Sigmoid colon (tissue), 7 donors: ENCODE results near the gene CD55. TPM values are rescaled to one million over a fixed set of nuclear protein-coding genes. Genes with fewer than 3 reads are reported as not detected.
"Not testable (repeated sequence)": the region's sequence is repeated elsewhere in the genome, so short reads cannot be mapped to it uniquely, and the experiment has no call there.

Source experiments
- DNase-seq: peaks from one replicate; pipeline ENCODE4 v3.0.0-alpha.2; 2019
- H3K27ac ChIP-seq, 4 donors: fragments of 200-600 bp; sonication (generic); one replicate each; pipeline ENCODE4 v1.5.1; 2016 to 2019; ENCODE audit warnings: mild to moderate bottlenecking in 1 of 4
- H3K27me3 ChIP-seq, 3 donors: fragments of 200-600 bp; sonication (generic); one replicate each; pipeline ENCODE4 v1.5.1; 2019; ENCODE audit warnings: mild to moderate bottlenecking in 1 of 3
- H3K36me3 ChIP-seq, 4 donors: fragments of 200-600 bp; sonication (generic); one replicate each; pipeline ENCODE4 v1.5.1; 2016 to 2019
- H3K4me1 ChIP-seq, 4 donors: fragments of 200-600 bp; sonication (generic); one replicate each; pipeline ENCODE4 v1.5.1; 2017 to 2019
- H3K4me3 ChIP-seq, 4 donors: fragments of 200-600 bp; sonication (generic); one replicate each; pipeline ENCODE4 v1.5.1; 2017 to 2019; ENCODE audit warnings: mild to moderate bottlenecking in 2 of 4, moderate library complexity in 1 of 4
- H3K9me3 ChIP-seq, 4 donors: fragments of 200-600 bp in 3 of 4; sonication (generic) in 3 of 4; one replicate each; pipeline versions ENCODE4 v1.5.1 to v1.6.1; 2013 to 2019
- EP300 ChIP-seq, 4 donors: sonication (generic); formaldehyde crosslinking; IDR thresholded peaks; one replicate each; pipeline ENCODE4 v1.6.1; 2017; ENCODE audit warnings: antibody characterized with exemption in 4 of 4
- POLR2A ChIP-seq, 2 donors: fragments of 450-650 bp; IDR thresholded peaks; one replicate each; pipeline ENCODE4 v1.6.1; 2016; ENCODE audit warnings: antibody characterized with exemption in 2 of 2, mild to moderate bottlenecking in 2 of 2, moderate library complexity in 2 of 2
- POLR2AphosphoS5 ChIP-seq, 4 donors: sonication (generic); formaldehyde crosslinking; IDR thresholded peaks; one replicate each; pipeline ENCODE4 v1.6.1; 2017; ENCODE audit warnings: antibody characterized with exemption in 4 of 4
- WGBS, 2 donors: extraction: QIAGEN DNeasy Blood & Tissue Kit; methylation state at CpG; one replicate each; pipeline ENCODE4 v1.1.7; 2013; 5-methylcytosine and 5-hydroxymethylcytosine counted together
- intact Hi-C: fragments of 100-400 bp; cut with DNase I; formaldehyde crosslinking; loops from one replicate; pipeline ENCODE4 v1.15.1; 2023
- polyA plus RNA-seq, 3 donors: library from polyadenylated mRNA; stranded (reverse); fragments of 200-250 nt; gene quantifications; one replicate each; pipeline ENCODE4 v1.2.3, GENCODE V29; 2013
- total RNA-seq, 4 donors: library from RNA; depleted of rRNA; stranded (reverse); fragments of >200 nt; gene quantifications; one replicate each; pipeline ENCODE4 v1.1.0, GENCODE V29; 2016
- TF ChIP-seq, protein P1 (sequence below), 4 experiments: fragments of 450-650 bp in 3 of 4; fragments of 200-600 bp in 1 of 4; IDR thresholded peaks; one replicate each; pipeline ENCODE4 v1.5.1; 2016 to 2019; ENCODE audit warnings: antibody characterized with exemption in 4 of 4, mild to moderate bottlenecking in 3 of 4, moderate library complexity in 2 of 4
- donor health status: healthy with polysubstance abuse.
- donor health status: Bipolar disorder and iron deficiency.
- donor health status: healthy.

Gene CD55
- total and polyA plus RNA-seq, 7 donors, result 10.8 to 56.1 (median 41.5) TPM

DNA sequence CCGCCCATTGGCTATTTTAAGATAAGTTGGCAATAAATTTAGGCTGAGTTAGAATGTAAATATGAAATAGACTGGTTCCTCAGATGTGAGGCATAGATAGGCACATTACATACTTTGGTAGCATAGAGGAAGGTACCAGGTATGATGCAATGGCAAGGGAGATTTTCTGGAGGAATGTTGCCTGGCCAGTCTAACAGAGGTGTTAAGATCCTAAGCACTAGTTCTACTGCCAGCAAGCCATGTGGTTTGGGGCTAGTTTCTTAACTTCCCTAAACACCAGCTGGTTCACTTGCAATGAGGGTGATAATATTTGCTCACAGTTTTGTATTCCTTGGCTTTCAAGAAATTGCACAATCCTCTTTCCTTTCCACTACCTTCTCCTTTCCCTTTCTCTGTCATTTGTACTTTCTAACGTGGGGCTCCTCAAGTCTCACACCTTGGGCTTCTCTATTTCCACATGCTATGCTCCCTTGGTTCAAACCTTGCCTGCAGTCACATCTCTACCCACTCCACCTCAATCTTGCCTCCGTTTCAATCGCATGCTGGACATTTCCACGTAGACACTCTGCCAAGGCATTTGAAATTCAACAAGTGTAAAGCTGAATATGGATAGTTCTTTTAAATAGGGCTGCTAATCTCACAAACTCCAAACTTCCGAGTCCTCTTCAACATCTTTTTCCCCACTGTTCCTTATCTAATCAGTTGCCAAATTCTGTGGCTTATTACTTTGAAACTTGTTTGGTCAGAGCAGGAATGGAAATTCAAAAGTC lies 4.7 kb upstream of the CD55 start:
- Histone ChIP-seq H3K27ac (peak overlapping the region in 2 of 4 donors; percentile 12 to 42), H3K9me3 (no peaks in the 10 kb centered on the region)
- WGBS, 2 donors, result 47 to 54% methylated on average over 6 of the region's 6 CpGs

DNA sequence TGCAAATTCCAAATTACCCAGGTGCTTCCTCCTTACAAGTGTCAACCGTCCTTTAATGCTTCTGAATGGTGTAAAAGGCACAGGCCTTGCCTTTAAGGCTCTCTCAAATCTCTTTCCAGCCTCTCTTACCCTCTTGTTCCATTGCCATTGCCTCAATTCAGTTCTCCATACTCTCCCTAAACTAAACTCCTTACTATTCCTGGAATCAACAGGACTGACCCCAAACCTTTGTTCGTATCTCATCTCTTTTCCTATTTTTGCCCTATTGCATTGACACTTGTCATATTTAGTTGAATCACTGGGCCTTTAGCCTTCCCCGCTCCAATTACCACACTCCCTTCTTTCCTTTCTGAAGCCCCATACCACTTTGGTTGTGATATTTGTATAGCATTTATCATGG lies 3.9 kb upstream of the CD55 start:
- peaks cover 0 to 12% (median 3%) of the 10 kb centered on the region in 4 donors for H3K4me1 ChIP-seq
- H3K36me3 ChIP-seq, result no peaks in the 10 kb centered on the region
- no peak overlapping the region for H3K4me3 ChIP-seq
- H3K9me3 ChIP-seq, result no peaks in the 10 kb centered on the region
- H3K27me3 ChIP-seq, result no peaks in the 10 kb centered on the region
- WGBS, 2 donors, result 85 to 89% methylated on average over 3 of the region's 3 CpGs
- intact Hi-C loops, result no loop called here
- TF ChIP-seq POLR2A (IDR thresholded peaks at IDR 0.05) (no peak), POLR2AphosphoS5 (IDR thresholded peaks at IDR 0.05) (no peak), EP300 (IDR thresholded peaks at IDR 0.05) (no peak)
- TF ChIP-seq, protein P1, sequence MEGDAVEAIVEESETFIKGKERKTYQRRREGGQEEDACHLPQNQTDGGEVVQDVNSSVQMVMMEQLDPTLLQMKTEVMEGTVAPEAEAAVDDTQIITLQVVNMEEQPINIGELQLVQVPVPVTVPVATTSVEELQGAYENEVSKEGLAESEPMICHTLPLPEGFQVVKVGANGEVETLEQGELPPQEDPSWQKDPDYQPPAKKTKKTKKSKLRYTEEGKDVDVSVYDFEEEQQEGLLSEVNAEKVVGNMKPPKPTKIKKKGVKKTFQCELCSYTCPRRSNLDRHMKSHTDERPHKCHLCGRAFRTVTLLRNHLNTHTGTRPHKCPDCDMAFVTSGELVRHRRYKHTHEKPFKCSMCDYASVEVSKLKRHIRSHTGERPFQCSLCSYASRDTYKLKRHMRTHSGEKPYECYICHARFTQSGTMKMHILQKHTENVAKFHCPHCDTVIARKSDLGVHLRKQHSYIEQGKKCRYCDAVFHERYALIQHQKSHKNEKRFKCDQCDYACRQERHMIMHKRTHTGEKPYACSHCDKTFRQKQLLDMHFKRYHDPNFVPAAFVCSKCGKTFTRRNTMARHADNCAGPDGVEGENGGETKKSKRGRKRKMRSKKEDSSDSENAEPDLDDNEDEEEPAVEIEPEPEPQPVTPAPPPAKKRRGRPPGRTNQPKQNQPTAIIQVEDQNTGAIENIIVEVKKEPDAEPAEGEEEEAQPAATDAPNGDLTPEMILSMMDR (IDR thresholded peaks at IDR 0.05), result no peak
- DNase-seq, result no peak
- H3K27ac ChIP-seq, result peak overlapping the region in 2 of 4 donors; percentile 12 to 42

More for the DNA sequence above, 4.7 kb upstream of the CD55 start:
- Histone ChIP-seq H3K27me3 (no peaks in the 10 kb centered on the region), H3K36me3 (no peaks in the 10 kb centered on the region), H3K4me3 (no peak overlapping the region), H3K4me1 (peaks cover 0 to 8% (median 0%) of the 10 kb centered on the region in 4 donors)
- intact Hi-C loops, result no loop called here
- TF ChIP-seq EP300 (IDR thresholded peaks at IDR 0.05) (no peak), POLR2AphosphoS5 (IDR thresholded peaks at IDR 0.05) (peak in 1 of 4 donors; percentile 31), POLR2A (IDR thresholded peaks at IDR 0.05) (no peak)
- TF ChIP-seq, protein P1 (IDR thresholded peaks at IDR 0.05), result no peak
- DNase-seq, result peak; percentile 63

DNA sequence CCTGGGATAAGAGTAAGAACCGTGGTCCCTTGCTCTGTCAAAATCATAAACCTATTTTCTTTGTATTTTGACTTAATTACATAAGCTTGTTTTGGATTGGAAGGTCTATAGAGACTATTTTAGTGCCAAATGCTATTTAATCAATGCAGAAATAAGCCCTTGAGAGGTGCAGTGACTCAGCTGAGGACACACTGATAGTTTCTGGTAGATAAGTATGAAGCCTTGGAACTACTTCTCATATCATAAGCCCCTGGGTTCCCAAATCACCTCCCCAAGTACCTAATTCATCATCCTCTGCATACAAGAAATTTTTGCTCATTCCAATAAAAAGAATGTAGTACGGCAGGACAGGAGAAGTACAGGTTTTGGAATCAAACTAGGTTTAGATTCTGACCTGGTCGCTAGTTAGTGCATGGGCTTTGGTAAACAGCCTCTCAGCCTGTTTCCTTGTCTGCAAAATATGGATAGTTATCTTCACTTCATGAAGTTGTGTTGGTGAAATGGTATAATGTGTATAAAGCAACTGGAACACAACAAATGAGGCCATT lies 3.3 kb upstream of the CD55 start:
- TF ChIP-seq, protein P1 (IDR thresholded peaks at IDR 0.05), result no peak
- no peak for TF ChIP-seq POLR2A (IDR thresholded peaks at IDR 0.05)
- TF ChIP-seq EP300 (IDR thresholded peaks at IDR 0.05), result no peak
- no peak for TF ChIP-seq POLR2AphosphoS5 (IDR thresholded peaks at IDR 0.05)
- no peak for DNase-seq
- Histone ChIP-seq H3K27me3 (no peaks in the 10 kb centered on the region), H3K27ac (peak overlapping the region in 1 of 4 donors; percentile 36), H3K4me3 (no peak overlapping the region), H3K36me3 (no peaks in the 10 kb centered on the region), H3K4me1 (peaks cover 0 to 16% (median 7%) of the 10 kb centered on the region in 4 donors), H3K9me3 (no peaks in the 10 kb centered on the region)
- 83 to 89% methylated on average over 3 of the region's 3 CpGs for WGBS, 2 donors
- intact Hi-C loops, result no loop called here

DNA sequence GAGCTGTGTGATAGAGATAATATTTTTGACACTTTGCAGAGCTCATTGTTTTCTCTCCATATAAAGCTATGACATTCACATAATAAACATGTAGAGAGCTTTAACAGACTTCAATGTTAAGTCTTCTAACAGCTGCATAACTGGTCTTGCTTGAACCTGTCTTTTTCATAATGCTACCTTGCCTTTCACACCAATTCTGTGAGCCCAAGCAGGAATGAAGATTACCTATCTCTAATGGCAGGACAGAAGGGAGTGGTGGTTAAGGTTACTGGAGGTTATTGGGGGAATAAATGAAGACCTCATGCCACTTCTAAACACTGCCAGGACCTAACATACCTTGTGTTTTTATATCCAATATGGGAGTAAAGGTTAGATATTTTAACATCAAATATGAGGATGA lies 2.3 kb upstream of the CD55 start:
- H3K4me3 ChIP-seq, result no peak overlapping the region
- peaks cover 0 to 3% (median 0%) of the 10 kb centered on the region in 4 donors for H3K36me3 ChIP-seq
- no peak for DNase-seq
- peaks cover 0 to 25% (median 11%) of the 10 kb centered on the region in 4 donors for H3K4me1 ChIP-seq
- peak in 1 of 4 donors; percentile 16 for TF ChIP-seq POLR2AphosphoS5 (IDR thresholded peaks at IDR 0.05)
- TF ChIP-seq POLR2A (IDR thresholded peaks at IDR 0.05), result no peak
- H3K27me3 ChIP-seq, result no peaks in the 10 kb centered on the region
- intact Hi-C loops, result no loop called here
- peak overlapping the region in 2 of 4 donors; percentile 25 to 89 for H3K27ac ChIP-seq
- no peaks in the 10 kb centered on the region for H3K9me3 ChIP-seq

DNA sequence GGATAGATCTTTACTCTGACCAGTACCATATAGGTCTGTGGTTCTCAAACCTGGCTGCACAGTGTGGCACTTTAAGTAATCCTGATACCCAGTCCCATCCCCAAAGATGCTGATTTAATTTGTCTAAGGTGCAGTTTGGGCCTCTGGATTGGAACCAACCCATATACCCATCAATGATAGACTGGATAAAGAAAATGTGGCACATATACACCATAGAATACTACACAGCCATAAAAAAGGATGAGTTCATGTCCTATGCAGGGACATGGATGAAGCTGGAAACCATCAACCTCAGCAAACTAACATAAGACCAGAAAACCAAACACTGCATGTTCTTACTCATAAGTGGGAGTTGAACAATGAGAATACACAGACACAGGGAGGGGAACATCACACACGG lies 1.4 kb upstream of the CD55 start:
- peaks cover 0 to 19% (median 11%) of the 10 kb centered on the region in 4 donors for H3K4me1 ChIP-seq
- 67 to 75% methylated on average over 1 of the region's 1 CpG for WGBS, 2 donors
- H3K4me3 ChIP-seq, H3K27me3 ChIP-seq, H3K9me3 ChIP-seq, DNase-seq: not testable (repeated sequence)
- H3K27ac ChIP-seq, result peak overlapping the region; percentile 30 to 89 (median 87)
- intact Hi-C loops, result loop anchor here (2.0 kb wide), 1 partner anchor 267 kb away; the partner anchor contains the start of gene PFKFB2
- H3K36me3 ChIP-seq, result peaks cover 0 to 10% (median 0%) of the 10 kb centered on the region in 4 donors
